Stimulated activated CD8-positive, alpha-beta memory T cell treated with anti-CD3 and anti-CD28 coated beads, Interleukin-15, amount 100 ng/mL, for 1 hour (primary cell): ENCODE measurements around the gene SERTAD4.

Experiments
- DNase-seq: peaks from one replicate; pipeline ENCODE4 v3.0.0-alpha.2; 2020; ENCODE audit warnings: low read depth

SERTAD4 gene

GRCh38 chr1:210233216-210233494 lies 559 bp downstream of the SERTAD4 start:
- DNase-seq, result no peak

GRCh38 chr1:210233495-210234328 lies 1.1 kb downstream of the SERTAD4 start:
- DNase-seq, result no peak

- DNase-seq, result no peak
Measured at GRCh38 chr1:210234329-210234757, 1.7 kb downstream of the SERTAD4 start.

GRCh38 chr1:210235363-210236053 lies 2.9 kb downstream of the SERTAD4 start:
- no peak for DNase-seq

GRCh38 chr1:210236386-210236839 lies 3.8 kb downstream of the SERTAD4 start:
- no peak for DNase-seq

GRCh38 chr1:210236840-210237409 lies 4.3 kb downstream of the SERTAD4 start:
- DNase-seq, result no peak

- no peak for DNase-seq
Measured at GRCh38 chr1:210237479-210237878, 4.9 kb downstream of the SERTAD4 start.

- no peak for DNase-seq
Measured at GRCh38 chr1:210237981-210238380, 5.4 kb downstream of the SERTAD4 start.

GRCh38 chr1:210239349-210240111 lies 6.9 kb downstream of the SERTAD4 start:
- DNase-seq, result no peak

GRCh38 chr1:210241121-210241520 lies 8.5 kb downstream of the SERTAD4 start:
- no peak for DNase-seq

- no peak for DNase-seq
Measured at GRCh38 chr1:210244746-210245367, 12.3 kb downstream of the SERTAD4 start.

- DNase-seq, result no peak
Measured at GRCh38 chr1:210246447-210246846, 13.9 kb downstream of the SERTAD4 start.

GRCh38 chr1:210248341-210248740 lies 15.7 kb downstream of the SERTAD4 start:
- DNase-seq, result no peak

GRCh38 chr1:210250665-210250997 lies 18.0 kb downstream of the SERTAD4 start:
- no peak for DNase-seq

- no peak for DNase-seq
Measured at GRCh38 chr1:210250998-210251679, 18.5 kb downstream of the SERTAD4 start.

GRCh38 chr1:210251680-210252490 lies 19.3 kb downstream of the SERTAD4 start:
- no peak for DNase-seq

- no peak for DNase-seq
Measured at GRCh38 chr1:210252621-210253051, 20.0 kb downstream of the SERTAD4 start.

GRCh38 chr1:210254298-210254697 lies 21.7 kb downstream of the SERTAD4 start:
- DNase-seq, result no peak

GRCh38 chr1:210257698-210258529 lies 25.3 kb downstream of the SERTAD4 start:
- DNase-seq, result no peak

GRCh38 chr1:210259561-210259960 lies 27.0 kb downstream of the SERTAD4 start:
- DNase-seq, result no peak
